ENCODE data around the gene WSCD1.

- TF ChIP-seq, protein P1, sequence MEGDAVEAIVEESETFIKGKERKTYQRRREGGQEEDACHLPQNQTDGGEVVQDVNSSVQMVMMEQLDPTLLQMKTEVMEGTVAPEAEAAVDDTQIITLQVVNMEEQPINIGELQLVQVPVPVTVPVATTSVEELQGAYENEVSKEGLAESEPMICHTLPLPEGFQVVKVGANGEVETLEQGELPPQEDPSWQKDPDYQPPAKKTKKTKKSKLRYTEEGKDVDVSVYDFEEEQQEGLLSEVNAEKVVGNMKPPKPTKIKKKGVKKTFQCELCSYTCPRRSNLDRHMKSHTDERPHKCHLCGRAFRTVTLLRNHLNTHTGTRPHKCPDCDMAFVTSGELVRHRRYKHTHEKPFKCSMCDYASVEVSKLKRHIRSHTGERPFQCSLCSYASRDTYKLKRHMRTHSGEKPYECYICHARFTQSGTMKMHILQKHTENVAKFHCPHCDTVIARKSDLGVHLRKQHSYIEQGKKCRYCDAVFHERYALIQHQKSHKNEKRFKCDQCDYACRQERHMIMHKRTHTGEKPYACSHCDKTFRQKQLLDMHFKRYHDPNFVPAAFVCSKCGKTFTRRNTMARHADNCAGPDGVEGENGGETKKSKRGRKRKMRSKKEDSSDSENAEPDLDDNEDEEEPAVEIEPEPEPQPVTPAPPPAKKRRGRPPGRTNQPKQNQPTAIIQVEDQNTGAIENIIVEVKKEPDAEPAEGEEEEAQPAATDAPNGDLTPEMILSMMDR (IDR thresholded peaks at IDR 0.05) = no peak
- TF ChIP-seq POLR2AphosphoS5 (IDR thresholded peaks at IDR 0.05) (no peak), POLR2A (IDR thresholded peaks at IDR 0.05; ENCODE audit: low read depth) (no peak)
These were observed 5.7 kb downstream of the WSCD1 start for GRCh38 chr17:6075845-6076244.
